HepG2 (cell line): Measurements from ENCODE around the gene CTCF.

ENCODE experiments used
- CC2D1A ChIP-seq: sonication (generic); formaldehyde crosslinking; IDR thresholded peaks from 2 replicates; pipeline ENCODE4 v1.8.1; 2023; ENCODE audit warnings: mild to moderate bottlenecking, missing genetic modification reagents
- EP300 ChIP-seq, 3 experiments: sonication (generic) in 1 of 3; formaldehyde crosslinking in 1 of 3; IDR thresholded peaks; 2 replicates each; pipeline versions ENCODE4 v1.5.1 to v1.6.1; 2011 to 2020; ENCODE audit warnings: low read depth in 2 of 3, low read length in 2 of 3, borderline replicate concordance in 1 of 3, improper control_type of control experiment in 1 of 3, mild to moderate bottlenecking in 1 of 3, missing genetic modification reagents in 1 of 3, moderate library complexity in 1 of 3
- NKX3-1 ChIP-seq: sonication (generic); formaldehyde crosslinking; IDR thresholded peaks from 2 replicates; pipeline ENCODE4 v1.5.0; 2020; ENCODE audit warnings: missing genetic modification reagents
- PAWR ChIP-seq: sonication (generic); formaldehyde crosslinking; IDR thresholded peaks from 2 replicates; pipeline ENCODE4 v1.4.0; 2020; ENCODE audit warnings: missing genetic modification reagents, mild to moderate bottlenecking, borderline replicate concordance
- SRSF4 ChIP-seq: fragments of 200-400 bp; formaldehyde crosslinking; IDR thresholded peaks from one replicate; pipeline ENCODE4 v1.6.1; 2018; ENCODE audit warnings: mild to moderate bottlenecking, low read depth, low read length, moderate library complexity; ENCODE audit not compliant: poor library complexity, severe bottlenecking
- ZNF20 ChIP-seq: sonication (generic); formaldehyde crosslinking; IDR thresholded peaks from 2 replicates; pipeline ENCODE4 v1.4.0; 2020; ENCODE audit warnings: mild to moderate bottlenecking, moderate library complexity, missing genetic modification reagents
- ZNF224 ChIP-seq: sonication (generic); formaldehyde crosslinking; IDR thresholded peaks from 2 replicates; pipeline ENCODE4 v1.5.0; 2020; ENCODE audit warnings: mild to moderate bottlenecking, missing genetic modification reagents
- ZNF569 ChIP-seq: sonication (generic); formaldehyde crosslinking; IDR thresholded peaks from 2 replicates; pipeline ENCODE4 v1.5.0; 2020; ENCODE audit warnings: mild to moderate bottlenecking, missing genetic modification reagents, moderate library complexity, borderline replicate concordance
- TF ChIP-seq, protein P1 (sequence below): sonication (generic); formaldehyde crosslinking; IDR thresholded peaks from 2 replicates; pipeline ENCODE4 v1.5.1; 2020; ENCODE audit warnings: missing genetic modification reagents, mild to moderate bottlenecking, borderline replicate concordance
- TF ChIP-seq, protein P2 (sequence below), 2 experiments: sonication (generic) in 1 of 2; formaldehyde crosslinking in 1 of 2; IDR thresholded peaks; 2 replicates each; pipeline versions ENCODE4 v1.5.1 to v1.6.1; 2011 to 2020; ENCODE audit warnings: borderline replicate concordance in 1 of 2, low read depth in 1 of 2, low read length in 1 of 2, mild to moderate bottlenecking in 1 of 2, missing genetic modification reagents in 1 of 2, moderate library complexity in 1 of 2
- TF ChIP-seq, protein P3 (sequence below): sonication (generic); formaldehyde crosslinking; IDR thresholded peaks from 2 replicates; pipeline ENCODE4 v1.5.0; 2020; ENCODE audit warnings: mild to moderate bottlenecking, missing genetic modification reagents, moderate library complexity
- TF ChIP-seq, protein P4 (sequence below): sonication (generic); formaldehyde crosslinking; IDR thresholded peaks from 2 replicates; pipeline ENCODE4 v1.4.0; 2020; ENCODE audit warnings: missing genetic modification reagents
- TF ChIP-seq, protein P5 (sequence below): IDR thresholded peaks from 2 replicates; pipeline ENCODE4 v1.6.1; 2012; ENCODE audit warnings: inconsistent platforms

DNA sequence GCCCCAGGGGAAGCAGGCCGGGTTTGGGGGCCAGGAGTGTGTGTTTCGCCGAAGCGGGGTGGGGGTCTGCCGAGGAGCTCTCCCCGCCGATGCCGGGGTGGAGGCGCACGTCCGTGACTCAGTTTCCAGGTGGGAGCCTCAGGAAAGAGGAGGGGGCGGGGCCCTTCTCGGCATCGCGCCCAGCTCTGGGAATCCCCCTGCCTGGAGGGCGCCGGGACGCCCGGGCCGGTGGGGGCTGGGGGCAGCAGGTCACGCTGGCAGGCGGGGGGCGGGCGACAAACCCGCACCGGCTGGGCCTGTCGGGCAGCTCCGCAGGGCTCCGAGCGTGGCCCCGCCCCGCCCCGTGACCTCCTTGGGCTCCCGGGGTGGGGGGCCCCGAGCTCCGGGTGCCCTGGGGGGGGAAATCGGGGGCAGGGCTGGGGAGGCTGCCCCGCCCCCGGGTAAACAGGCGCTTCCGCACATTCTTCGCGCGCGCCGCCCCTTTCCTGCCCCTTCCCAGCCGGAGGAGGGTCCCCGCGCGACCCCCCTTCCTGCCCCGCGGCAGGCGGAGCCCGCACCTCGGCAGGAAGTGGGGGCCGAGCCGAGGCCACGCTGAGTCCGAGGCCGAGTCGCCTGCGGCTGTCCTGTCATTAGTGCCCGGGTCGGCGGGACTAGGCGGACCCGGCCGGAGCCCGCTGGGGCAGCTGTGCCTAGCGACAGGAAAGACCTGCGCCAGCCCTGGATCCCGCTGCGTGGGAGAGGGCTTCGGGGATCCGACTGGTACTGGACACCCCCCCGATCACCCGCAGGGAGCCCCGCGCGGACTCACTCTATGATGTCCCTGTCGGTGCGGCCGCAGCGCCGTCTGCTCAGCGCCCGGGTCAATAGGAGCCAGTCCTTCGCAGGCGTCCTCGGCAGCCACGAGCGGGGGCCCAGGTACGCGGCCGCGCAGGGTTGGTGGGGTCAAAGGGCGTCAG is 24.4 kb upstream of the CTCF start:
- TF ChIP-seq, protein P1, sequence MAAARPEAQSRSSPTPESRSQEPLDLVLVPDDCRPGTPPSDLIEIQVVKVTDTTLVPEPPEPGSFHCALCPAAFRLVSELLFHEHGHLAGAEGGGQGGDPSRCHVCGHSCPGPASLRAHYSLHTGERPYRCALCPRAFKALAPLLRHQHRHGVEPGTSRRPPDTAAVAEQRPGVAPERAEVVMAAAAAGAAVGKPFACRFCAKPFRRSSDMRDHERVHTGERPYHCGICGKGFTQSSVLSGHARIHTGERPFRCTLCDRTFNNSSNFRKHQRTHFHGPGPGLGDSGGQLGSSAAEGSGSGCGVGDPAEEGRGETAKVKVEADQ (CRISPR knock-in tag): no peak
- TF ChIP-seq, protein P2, sequence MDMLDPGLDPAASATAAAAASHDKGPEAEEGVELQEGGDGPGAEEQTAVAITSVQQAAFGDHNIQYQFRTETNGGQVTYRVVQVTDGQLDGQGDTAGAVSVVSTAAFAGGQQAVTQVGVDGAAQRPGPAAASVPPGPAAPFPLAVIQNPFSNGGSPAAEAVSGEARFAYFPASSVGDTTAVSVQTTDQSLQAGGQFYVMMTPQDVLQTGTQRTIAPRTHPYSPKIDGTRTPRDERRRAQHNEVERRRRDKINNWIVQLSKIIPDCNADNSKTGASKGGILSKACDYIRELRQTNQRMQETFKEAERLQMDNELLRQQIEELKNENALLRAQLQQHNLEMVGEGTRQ (IDR thresholded peaks at IDR 0.05; ENCODE audit: low read depth, low read length): no peak
- TF ChIP-seq, protein P2 (CRISPR knock-in tag; IDR thresholded peaks at IDR 0.05; ENCODE audit: borderline replicate concordance): no peak
- 0 out of 2 replicates have a peak, but pooled peaks have one; percentile 26 for TF ChIP-seq ZNF569 (CRISPR knock-in tag)
- TF ChIP-seq, protein P3, sequence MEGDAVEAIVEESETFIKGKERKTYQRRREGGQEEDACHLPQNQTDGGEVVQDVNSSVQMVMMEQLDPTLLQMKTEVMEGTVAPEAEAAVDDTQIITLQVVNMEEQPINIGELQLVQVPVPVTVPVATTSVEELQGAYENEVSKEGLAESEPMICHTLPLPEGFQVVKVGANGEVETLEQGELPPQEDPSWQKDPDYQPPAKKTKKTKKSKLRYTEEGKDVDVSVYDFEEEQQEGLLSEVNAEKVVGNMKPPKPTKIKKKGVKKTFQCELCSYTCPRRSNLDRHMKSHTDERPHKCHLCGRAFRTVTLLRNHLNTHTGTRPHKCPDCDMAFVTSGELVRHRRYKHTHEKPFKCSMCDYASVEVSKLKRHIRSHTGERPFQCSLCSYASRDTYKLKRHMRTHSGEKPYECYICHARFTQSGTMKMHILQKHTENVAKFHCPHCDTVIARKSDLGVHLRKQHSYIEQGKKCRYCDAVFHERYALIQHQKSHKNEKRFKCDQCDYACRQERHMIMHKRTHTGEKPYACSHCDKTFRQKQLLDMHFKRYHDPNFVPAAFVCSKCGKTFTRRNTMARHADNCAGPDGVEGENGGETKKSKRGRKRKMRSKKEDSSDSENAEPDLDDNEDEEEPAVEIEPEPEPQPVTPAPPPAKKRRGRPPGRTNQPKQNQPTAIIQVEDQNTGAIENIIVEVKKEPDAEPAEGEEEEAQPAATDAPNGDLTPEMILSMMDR (CRISPR knock-in tag): no peak
- no peak for TF ChIP-seq EP300 (IDR thresholded peaks at IDR 0.05; ENCODE audit: low read depth in 2 of 2, low read length in 2 of 2)
- TF ChIP-seq EP300 (CRISPR knock-in tag; IDR thresholded peaks at IDR 0.05; ENCODE audit: borderline replicate concordance): no peak
- TF ChIP-seq, protein P4, sequence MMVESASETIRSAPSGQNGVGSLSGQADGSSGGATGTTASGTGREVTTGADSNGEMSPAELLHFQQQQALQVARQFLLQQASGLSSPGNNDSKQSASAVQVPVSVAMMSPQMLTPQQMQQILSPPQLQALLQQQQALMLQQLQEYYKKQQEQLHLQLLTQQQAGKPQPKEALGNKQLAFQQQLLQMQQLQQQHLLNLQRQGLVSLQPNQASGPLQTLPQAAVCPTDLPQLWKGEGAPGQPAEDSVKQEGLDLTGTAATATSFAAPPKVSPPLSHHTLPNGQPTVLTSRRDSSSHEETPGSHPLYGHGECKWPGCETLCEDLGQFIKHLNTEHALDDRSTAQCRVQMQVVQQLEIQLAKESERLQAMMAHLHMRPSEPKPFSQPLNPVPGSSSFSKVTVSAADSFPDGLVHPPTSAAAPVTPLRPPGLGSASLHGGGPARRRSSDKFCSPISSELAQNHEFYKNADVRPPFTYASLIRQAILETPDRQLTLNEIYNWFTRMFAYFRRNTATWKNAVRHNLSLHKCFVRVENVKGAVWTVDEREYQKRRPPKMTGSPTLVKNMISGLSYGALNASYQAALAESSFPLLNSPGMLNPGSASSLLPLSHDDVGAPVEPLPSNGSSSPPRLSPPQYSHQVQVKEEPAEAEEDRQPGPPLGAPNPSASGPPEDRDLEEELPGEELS (CRISPR knock-in tag): peak; percentile 79
- no peak for TF ChIP-seq CC2D1A (CRISPR knock-in tag)
- TF ChIP-seq PAWR (CRISPR knock-in tag): no peak
- TF ChIP-seq SRSF4: no peak
- no peak for TF ChIP-seq NKX3-1 (CRISPR knock-in tag)
- TF ChIP-seq ZNF224: no peak
- TF ChIP-seq ZNF20 (CRISPR knock-in tag): no peak
- TF ChIP-seq, protein P5, sequence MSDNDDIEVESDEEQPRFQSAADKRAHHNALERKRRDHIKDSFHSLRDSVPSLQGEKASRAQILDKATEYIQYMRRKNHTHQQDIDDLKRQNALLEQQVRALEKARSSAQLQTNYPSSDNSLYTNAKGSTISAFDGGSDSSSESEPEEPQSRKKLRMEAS: peak; percentile 56
